ENCODE measurements around the gene CDH11. TPM values are rescaled to one million over a fixed set of nuclear protein-coding genes. Genes with fewer than 3 reads are reported as not detected.

The CDH11 gene
- total RNA-seq, 3 donors from 2014 or later, result 41.8 to 70.0 (median 52.8) TPM

- intact Hi-C loops (cut with DNase I; ENCODE audit: low total_unique reads), result no loop called here
- H3K27ac ChIP-seq, result no peak overlapping the region
- no peak for TF ChIP-seq POLR2AphosphoS5 (IDR thresholded peaks at IDR 0.05)
- no peak for TF ChIP-seq POLR2A (IDR thresholded peaks at IDR 0.05)
- no peak for TF ChIP-seq CTCF (IDR thresholded peaks at IDR 0.05)
- H3K4me1 ChIP-seq, result no peaks in the 10 kb centered on the region
- no peaks in the 10 kb centered on the region for H3K36me3 ChIP-seq
- no peak overlapping the region for H3K4me3 ChIP-seq
- H3K27me3 ChIP-seq, result no peaks in the 10 kb centered on the region
- no peaks in the 10 kb centered on the region for H3K9me3 ChIP-seq
- DNase-seq (ENCODE audit: low spot score in 2 of 2), result no peak
Observed at GRCh38 chr16:65061935-65062518, 59.8 kb downstream of the CDH11 start.

GRCh38 chr16:65061263-65061662, 60.6 kb downstream of the CDH11 start:
- intact Hi-C loops (cut with DNase I; ENCODE audit: low total_unique reads), result no loop called here
- TF ChIP-seq CTCF (IDR thresholded peaks at IDR 0.05), result no peak
- TF ChIP-seq POLR2AphosphoS5 (IDR thresholded peaks at IDR 0.05), result no peak
- no peak for TF ChIP-seq POLR2A (IDR thresholded peaks at IDR 0.05)
- H3K36me3 ChIP-seq, result no peaks in the 10 kb centered on the region
- H3K4me3 ChIP-seq, result no peak overlapping the region
- H3K27ac ChIP-seq, result no peak overlapping the region
- no peak for DNase-seq (ENCODE audit: low spot score in 2 of 2)
- H3K27me3 ChIP-seq, result no peaks in the 10 kb centered on the region
- H3K4me1 ChIP-seq, result no peaks in the 10 kb centered on the region
- H3K9me3 ChIP-seq, result no peaks in the 10 kb centered on the region

- intact Hi-C loops (cut with DNase I; ENCODE audit: low total_unique reads), result no loop called here
- H3K27ac ChIP-seq, result no peak overlapping the region
Observed at GRCh38 chr16:65059406-65059980, 62.4 kb downstream of the CDH11 start.

GRCh38 chr16:65057184-65057583, 64.7 kb downstream of the CDH11 start:
- DNase-seq (ENCODE audit: low spot score in 2 of 2), result no peak
- H3K27ac ChIP-seq, result no peak overlapping the region
- no peaks in the 10 kb centered on the region for H3K4me1 ChIP-seq
- intact Hi-C loops (cut with DNase I; ENCODE audit: low total_unique reads), result no loop called here
- no peak overlapping the region for H3K4me3 ChIP-seq
- H3K27me3 ChIP-seq, result no peaks in the 10 kb centered on the region
- TF ChIP-seq CTCF (IDR thresholded peaks at IDR 0.05) (no peak), POLR2A (IDR thresholded peaks at IDR 0.05) (no peak), POLR2AphosphoS5 (IDR thresholded peaks at IDR 0.05) (no peak)
- H3K36me3 ChIP-seq, result no peaks in the 10 kb centered on the region
- no peaks in the 10 kb centered on the region for H3K9me3 ChIP-seq

More at GRCh38 chr16:65059406-65059980, 62.4 kb downstream of the CDH11 start:
- no peaks in the 10 kb centered on the region for H3K36me3 ChIP-seq
- no peaks in the 10 kb centered on the region for H3K9me3 ChIP-seq
- no peak for DNase-seq (ENCODE audit: low spot score in 2 of 2)
- no peaks in the 10 kb centered on the region for H3K4me1 ChIP-seq
- H3K4me3 ChIP-seq, result no peak overlapping the region
- H3K27me3 ChIP-seq, result no peaks in the 10 kb centered on the region
- TF ChIP-seq POLR2AphosphoS5 (IDR thresholded peaks at IDR 0.05) (no peak), POLR2A (IDR thresholded peaks at IDR 0.05) (no peak), CTCF (IDR thresholded peaks at IDR 0.05) (no peak)

- DNase-seq (ENCODE audit: low spot score in 2 of 2), result no peak
- Histone ChIP-seq H3K36me3 (no peaks in the 10 kb centered on the region), H3K27me3 (no peaks in the 10 kb centered on the region), H3K4me1 (no peaks in the 10 kb centered on the region), H3K4me3 (no peak overlapping the region), H3K9me3 (no peaks in the 10 kb centered on the region), H3K27ac (no peak overlapping the region)
- intact Hi-C loops (cut with DNase I; ENCODE audit: low total_unique reads), result no loop called here
- TF ChIP-seq CTCF (IDR thresholded peaks at IDR 0.05), result no peak
- no peak for TF ChIP-seq POLR2AphosphoS5 (IDR thresholded peaks at IDR 0.05)
Observed at GRCh38 chr16:65054457-65054856, 67.4 kb downstream of the CDH11 start.

All from breast epithelium (tissue), 4 donors.